Measurements from ENCODE around the gene CTNND2. TPM values are rescaled to one million over a fixed set of nuclear protein-coding genes. Genes with fewer than 3 reads are reported as not detected.

Gene CTNND2
- total RNA-seq, 1 donor from 2014 or later: 18.4 TPM

DNA sequence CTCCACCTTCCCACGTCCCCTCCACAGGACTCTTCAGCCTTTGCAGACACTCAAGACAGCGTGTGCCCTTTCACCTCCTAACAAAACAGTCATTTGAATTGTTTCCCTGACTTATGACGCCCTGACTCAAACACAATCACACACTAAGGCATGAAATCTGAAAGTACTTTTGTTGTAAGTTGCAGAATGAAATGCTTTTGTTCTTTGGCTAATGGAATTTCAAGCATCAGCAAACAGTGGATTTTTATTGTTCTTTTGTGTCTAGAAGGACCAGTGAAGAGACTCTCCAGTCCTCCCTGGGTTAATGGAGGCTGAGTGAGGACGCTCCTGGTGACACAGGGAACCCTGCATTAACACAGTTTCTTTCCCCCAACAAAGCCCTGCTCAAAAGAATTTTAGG is 380.1 kb downstream of the CTNND2 start:
- H3K27ac ChIP-seq (replicated peaks): no peak overlapping the region
- no peaks in the 10 kb centered on the region for H3K27me3 ChIP-seq (ENCODE audit: low read depth)
- TF ChIP-seq, protein P1, sequence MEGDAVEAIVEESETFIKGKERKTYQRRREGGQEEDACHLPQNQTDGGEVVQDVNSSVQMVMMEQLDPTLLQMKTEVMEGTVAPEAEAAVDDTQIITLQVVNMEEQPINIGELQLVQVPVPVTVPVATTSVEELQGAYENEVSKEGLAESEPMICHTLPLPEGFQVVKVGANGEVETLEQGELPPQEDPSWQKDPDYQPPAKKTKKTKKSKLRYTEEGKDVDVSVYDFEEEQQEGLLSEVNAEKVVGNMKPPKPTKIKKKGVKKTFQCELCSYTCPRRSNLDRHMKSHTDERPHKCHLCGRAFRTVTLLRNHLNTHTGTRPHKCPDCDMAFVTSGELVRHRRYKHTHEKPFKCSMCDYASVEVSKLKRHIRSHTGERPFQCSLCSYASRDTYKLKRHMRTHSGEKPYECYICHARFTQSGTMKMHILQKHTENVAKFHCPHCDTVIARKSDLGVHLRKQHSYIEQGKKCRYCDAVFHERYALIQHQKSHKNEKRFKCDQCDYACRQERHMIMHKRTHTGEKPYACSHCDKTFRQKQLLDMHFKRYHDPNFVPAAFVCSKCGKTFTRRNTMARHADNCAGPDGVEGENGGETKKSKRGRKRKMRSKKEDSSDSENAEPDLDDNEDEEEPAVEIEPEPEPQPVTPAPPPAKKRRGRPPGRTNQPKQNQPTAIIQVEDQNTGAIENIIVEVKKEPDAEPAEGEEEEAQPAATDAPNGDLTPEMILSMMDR (IDR thresholded peaks at IDR 0.05; ENCODE audit: borderline replicate concordance): no peak
- H3K4me3 ChIP-seq: no peak overlapping the region
- peaks cover 6% of the 10 kb centered on the region for H3K4me1 ChIP-seq
- DNase-seq: no peak
- no peaks in the 10 kb centered on the region for H3K9me3 ChIP-seq (replicated peaks)
- intact Hi-C loops (cut with micrococcal nuclease): no loop called here
- H3K36me3 ChIP-seq: no peaks in the 10 kb centered on the region

DNA sequence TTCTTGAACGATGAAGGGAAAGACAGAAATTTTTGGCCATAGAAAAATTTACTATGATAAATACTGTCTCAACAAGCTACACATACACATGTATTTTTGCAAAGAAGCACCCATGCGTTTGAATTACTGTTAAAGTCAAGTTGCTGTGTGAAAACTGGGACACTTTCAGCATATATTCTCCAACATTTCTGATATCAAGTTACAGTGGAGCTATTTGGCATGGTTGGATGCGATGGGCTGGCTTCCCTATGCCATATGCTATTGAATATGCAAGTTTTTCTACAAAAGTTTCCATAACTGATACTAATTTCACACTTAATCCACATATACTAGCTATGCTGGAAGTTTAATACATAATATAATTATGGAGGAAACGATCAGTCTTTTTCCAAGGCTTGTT is 381.4 kb downstream of the CTNND2 start:
- DNase-seq: no peak
- Histone ChIP-seq H3K4me1 (no peaks in the 10 kb centered on the region), H3K27ac (replicated peaks) (no peak overlapping the region), H3K27me3 (ENCODE audit: low read depth) (no peaks in the 10 kb centered on the region), H3K4me3 (no peak overlapping the region), H3K9me3 (replicated peaks) (no peaks in the 10 kb centered on the region), H3K36me3 (no peaks in the 10 kb centered on the region)
- intact Hi-C loops (cut with micrococcal nuclease): no loop called here
- TF ChIP-seq, protein P1 (IDR thresholded peaks at IDR 0.05; ENCODE audit: borderline replicate concordance): no peak

DNA sequence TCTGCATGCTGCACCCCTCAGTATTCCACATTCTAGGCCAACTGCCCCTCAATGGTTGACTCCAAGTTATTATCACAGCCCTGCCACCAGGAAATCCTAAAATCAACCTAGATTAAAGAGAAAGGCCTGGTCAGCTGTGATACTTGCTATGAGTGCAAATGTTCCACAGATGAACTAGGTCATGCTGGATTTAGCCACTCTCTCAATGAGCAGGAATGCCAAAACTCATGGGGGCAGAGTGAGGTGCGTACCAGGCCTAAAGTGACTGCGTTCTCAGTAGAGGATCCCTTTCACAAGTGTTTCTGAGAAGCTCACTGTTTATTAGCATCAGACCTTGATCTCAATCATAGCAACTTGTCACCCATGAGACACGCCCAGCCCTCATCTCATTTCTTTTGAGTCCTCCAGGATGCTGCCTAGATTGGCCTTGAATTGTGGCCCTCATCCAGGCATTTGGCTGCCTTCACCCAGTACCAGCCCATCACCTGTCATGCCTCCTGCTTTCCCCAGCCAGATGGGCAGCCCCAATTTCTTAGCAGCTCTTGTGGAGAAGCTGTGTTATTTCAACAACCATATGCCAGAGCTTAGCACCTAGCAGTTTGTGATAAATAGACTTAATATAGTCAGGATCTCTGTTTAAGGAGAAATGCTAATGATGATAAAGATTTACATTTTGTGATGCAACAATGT is 383.9 kb downstream of the CTNND2 start:
- TF ChIP-seq, protein P1 (IDR thresholded peaks at IDR 0.05; ENCODE audit: borderline replicate concordance): no peak
- Histone ChIP-seq H3K27ac (replicated peaks) (no peak overlapping the region), H3K4me3 (no peak overlapping the region), H3K36me3 (no peaks in the 10 kb centered on the region), H3K27me3 (ENCODE audit: low read depth) (no peaks in the 10 kb centered on the region), H3K4me1 (no peaks in the 10 kb centered on the region), H3K9me3 (replicated peaks) (no peaks in the 10 kb centered on the region)
- no peak for DNase-seq
- intact Hi-C loops (cut with micrococcal nuclease): no loop called here

DNA sequence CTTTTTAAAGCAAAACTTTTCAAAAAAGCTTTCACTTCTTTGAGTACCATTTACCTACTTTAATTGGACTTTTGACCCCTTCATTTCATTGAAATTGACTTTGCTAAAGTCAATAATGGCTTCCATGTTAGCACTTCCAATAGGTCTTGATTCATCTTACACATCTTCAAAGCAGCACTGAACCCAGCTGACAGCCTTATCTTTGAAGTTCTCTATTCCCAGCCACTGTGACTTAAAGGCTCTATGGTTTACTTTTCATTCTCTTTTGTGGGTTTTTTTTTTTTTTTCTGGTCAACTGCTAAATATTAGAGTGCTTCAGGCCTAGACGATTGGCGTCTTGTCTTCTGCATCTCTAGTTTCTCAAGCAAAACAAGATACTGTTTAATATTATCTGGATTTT is 385.0 kb downstream of the CTNND2 start:
- TF ChIP-seq, protein P1 (IDR thresholded peaks at IDR 0.05; ENCODE audit: borderline replicate concordance): no peak
- no peak for DNase-seq
- Histone ChIP-seq H3K27me3 (ENCODE audit: low read depth) (no peaks in the 10 kb centered on the region), H3K9me3 (replicated peaks) (no peaks in the 10 kb centered on the region), H3K27ac (replicated peaks) (no peak overlapping the region), H3K36me3 (no peaks in the 10 kb centered on the region), H3K4me3 (no peak overlapping the region), H3K4me1 (no peaks in the 10 kb centered on the region)
- intact Hi-C loops (cut with micrococcal nuclease): no loop called here

DNA sequence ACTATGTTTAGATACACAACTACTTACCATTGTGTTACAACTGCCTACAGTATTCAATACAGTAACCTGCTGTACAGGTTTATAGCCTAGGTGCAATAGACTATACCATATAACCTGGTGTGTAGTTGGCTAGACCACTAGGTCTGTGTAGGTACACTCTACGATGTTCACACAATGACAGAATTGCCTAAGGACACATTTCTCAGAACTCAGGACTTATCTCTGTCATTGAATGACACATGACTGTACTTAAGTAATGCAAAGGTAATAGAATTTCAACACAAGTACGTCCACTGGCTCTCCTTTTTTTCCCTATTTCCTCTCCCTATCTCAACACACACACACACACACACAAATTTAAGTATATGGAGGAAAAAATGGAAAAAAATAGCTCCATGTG is 385.6 kb downstream of the CTNND2 start:
- TF ChIP-seq, protein P1 (IDR thresholded peaks at IDR 0.05; ENCODE audit: borderline replicate concordance): no peak
- H3K4me3 ChIP-seq: no peak overlapping the region
- no peak overlapping the region for H3K27ac ChIP-seq (replicated peaks)
- intact Hi-C loops (cut with micrococcal nuclease): no loop called here
- no peaks in the 10 kb centered on the region for H3K36me3 ChIP-seq
- DNase-seq: no peak
- H3K9me3 ChIP-seq (replicated peaks): no peaks in the 10 kb centered on the region
- H3K27me3 ChIP-seq (ENCODE audit: low read depth): no peaks in the 10 kb centered on the region
- no peaks in the 10 kb centered on the region for H3K4me1 ChIP-seq
